ENCODE results near the gene TAB2. TPM values are rescaled to one million over a fixed set of nuclear protein-coding genes. Genes with fewer than 3 reads are reported as not detected.

The TAB2 gene
- total RNA-seq, 1 donor from 2014 or later, result 71.3 TPM

GRCh38 chr6:149311766-149312165 lies 5.7 kb upstream of the TAB2 start:
- no peak for DNase-seq (ENCODE audit: low spot score in 2 of 2, unreplicated experiment in 2 of 2)
- Mint-ChIP-seq H3K4me3 (no peak overlapping the region), H3K4me1 (peaks cover 11% of the 10 kb centered on the region), H3K27ac (no peak overlapping the region), H3K9me3 (peaks cover 10% of the 10 kb centered on the region), H3K36me3 (no peaks in the 10 kb centered on the region), H3K27me3 (ENCODE audit: low read depth) (peaks cover 8% of the 10 kb centered on the region)
- no peak for TF ChIP-seq CTCF (IDR thresholded peaks at IDR 0.05; ENCODE audit: unreplicated experiment)

GRCh38 chr6:149313070-149313469 lies 4.4 kb upstream of the TAB2 start:
- Mint-ChIP-seq H3K4me3 (no peak overlapping the region), H3K27ac (no peak overlapping the region), H3K36me3 (no peaks in the 10 kb centered on the region), H3K4me1 (peaks cover 7% of the 10 kb centered on the region), H3K9me3 (peaks cover 10% of the 10 kb centered on the region), H3K27me3 (ENCODE audit: low read depth) (peaks cover 8% of the 10 kb centered on the region)
- no peak for DNase-seq (ENCODE audit: low spot score in 2 of 2, unreplicated experiment in 2 of 2)
- no peak for TF ChIP-seq CTCF (IDR thresholded peaks at IDR 0.05; ENCODE audit: unreplicated experiment)

GRCh38 chr6:149313861-149314260 lies 3.7 kb upstream of the TAB2 start:
- H3K9me3 Mint-ChIP-seq, result peaks cover 9% of the 10 kb centered on the region
- no peaks in the 10 kb centered on the region for H3K36me3 Mint-ChIP-seq
- H3K27ac Mint-ChIP-seq, result no peak overlapping the region
- peaks cover 8% of the 10 kb centered on the region for H3K27me3 Mint-ChIP-seq (ENCODE audit: low read depth)
- TF ChIP-seq CTCF (IDR thresholded peaks at IDR 0.05; ENCODE audit: unreplicated experiment), result no peak
- peaks cover 11% of the 10 kb centered on the region for H3K4me1 Mint-ChIP-seq
- no peak overlapping the region for H3K4me3 Mint-ChIP-seq
- DNase-seq (ENCODE audit: low spot score in 2 of 2, unreplicated experiment in 2 of 2), result no peak

- Mint-ChIP-seq H3K9me3 (peaks cover 6% of the 10 kb centered on the region), H3K4me3 (no peak overlapping the region), H3K27ac (no peak overlapping the region), H3K36me3 (no peaks in the 10 kb centered on the region), H3K4me1 (peaks cover 17% of the 10 kb centered on the region), H3K27me3 (ENCODE audit: low read depth) (peaks cover 8% of the 10 kb centered on the region)
- TF ChIP-seq CTCF (IDR thresholded peaks at IDR 0.05; ENCODE audit: unreplicated experiment), result no peak
- no peak for DNase-seq (ENCODE audit: low spot score in 2 of 2, unreplicated experiment in 2 of 2)
Measured at GRCh38 chr6:149314325-149314905, 3.1 kb upstream of the TAB2 start.

- DNase-seq (ENCODE audit: low spot score in 2 of 2, unreplicated experiment in 2 of 2), result no peak
- H3K27ac Mint-ChIP-seq, result peak overlapping the region; percentile 94
- H3K4me1 Mint-ChIP-seq, result peaks cover 28% of the 10 kb centered on the region
- peaks cover 8% of the 10 kb centered on the region for H3K27me3 Mint-ChIP-seq (ENCODE audit: low read depth)
- H3K9me3 Mint-ChIP-seq, result peaks cover 6% of the 10 kb centered on the region
- TF ChIP-seq CTCF (IDR thresholded peaks at IDR 0.05; ENCODE audit: unreplicated experiment), result no peak
- no peaks in the 10 kb centered on the region for H3K36me3 Mint-ChIP-seq
- H3K4me3 Mint-ChIP-seq, result peak overlapping the region; percentile 81
Measured at GRCh38 chr6:149316108-149316727, 1.3 kb upstream of the TAB2 start.

All from mesothelial cell of epicardium (in vitro differentiated cells).